Placental epithelial cell (primary cell): Measurements from ENCODE around the gene TTLL7. TPM values are rescaled to one million over a fixed set of nuclear protein-coding genes. Genes with fewer than 3 reads are reported as not detected.

ENCODE experiments used
- total RNA-seq: library from RNA; depleted of rRNA; stranded (reverse); fragments of >200 nt; gene quantifications from 2 replicates; pipeline ENCODE4 v1.2.3, GENCODE V29; 2012

TTLL7 gene, protein sequence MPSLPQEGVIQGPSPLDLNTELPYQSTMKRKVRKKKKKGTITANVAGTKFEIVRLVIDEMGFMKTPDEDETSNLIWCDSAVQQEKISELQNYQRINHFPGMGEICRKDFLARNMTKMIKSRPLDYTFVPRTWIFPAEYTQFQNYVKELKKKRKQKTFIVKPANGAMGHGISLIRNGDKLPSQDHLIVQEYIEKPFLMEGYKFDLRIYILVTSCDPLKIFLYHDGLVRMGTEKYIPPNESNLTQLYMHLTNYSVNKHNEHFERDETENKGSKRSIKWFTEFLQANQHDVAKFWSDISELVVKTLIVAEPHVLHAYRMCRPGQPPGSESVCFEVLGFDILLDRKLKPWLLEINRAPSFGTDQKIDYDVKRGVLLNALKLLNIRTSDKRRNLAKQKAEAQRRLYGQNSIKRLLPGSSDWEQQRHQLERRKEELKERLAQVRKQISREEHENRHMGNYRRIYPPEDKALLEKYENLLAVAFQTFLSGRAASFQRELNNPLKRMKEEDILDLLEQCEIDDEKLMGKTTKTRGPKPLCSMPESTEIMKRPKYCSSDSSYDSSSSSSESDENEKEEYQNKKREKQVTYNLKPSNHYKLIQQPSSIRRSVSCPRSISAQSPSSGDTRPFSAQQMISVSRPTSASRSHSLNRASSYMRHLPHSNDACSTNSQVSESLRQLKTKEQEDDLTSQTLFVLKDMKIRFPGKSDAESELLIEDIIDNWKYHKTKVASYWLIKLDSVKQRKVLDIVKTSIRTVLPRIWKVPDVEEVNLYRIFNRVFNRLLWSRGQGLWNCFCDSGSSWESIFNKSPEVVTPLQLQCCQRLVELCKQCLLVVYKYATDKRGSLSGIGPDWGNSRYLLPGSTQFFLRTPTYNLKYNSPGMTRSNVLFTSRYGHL
- total RNA-seq = 10.7 and 13.7 TPM in 2 replicates

DNA sequence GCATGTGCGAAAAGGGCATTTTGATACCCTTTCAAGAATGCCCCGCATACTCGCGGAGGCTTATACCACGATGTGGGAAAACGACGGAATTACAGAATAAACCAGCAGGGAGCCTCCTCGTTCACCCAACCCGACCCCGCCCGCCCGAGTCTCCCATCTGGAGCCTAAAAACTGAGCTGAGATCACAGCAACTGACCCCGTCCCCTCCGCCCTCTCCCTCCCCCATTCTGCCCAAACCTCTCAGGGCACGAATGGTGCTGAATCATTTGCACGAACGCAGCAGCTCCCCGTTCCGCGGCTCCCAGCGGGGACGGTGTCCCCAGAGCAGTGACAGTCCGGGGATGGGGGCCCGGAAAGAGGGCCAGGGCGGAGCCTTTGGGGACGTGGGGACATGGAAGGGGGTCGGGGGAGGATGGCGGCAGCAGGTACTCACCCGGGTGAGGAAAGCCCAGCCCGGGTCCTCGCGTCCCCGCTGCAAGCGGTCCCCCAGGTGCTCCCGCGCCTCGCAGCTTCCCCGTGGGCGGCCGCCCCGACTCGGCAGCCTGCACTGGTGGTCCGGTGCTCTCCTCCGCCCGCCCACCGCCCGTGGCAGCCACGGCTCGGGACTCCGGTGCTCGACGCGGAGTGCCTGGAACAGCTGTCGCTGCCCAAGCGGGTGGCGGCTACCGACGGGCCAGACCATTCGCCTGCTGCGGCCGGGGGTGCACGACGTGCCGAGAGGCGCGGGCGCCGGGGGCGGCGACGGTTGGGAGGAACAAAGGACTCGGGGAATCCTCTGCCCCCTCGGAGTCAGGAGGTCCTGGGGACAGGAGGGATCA is at the start of gene TTLL7:
Gene TTLL7 (minus strand): TSS at position 635 of the 818 bp plus-strand sequence. CDS start 46,921 bp downstream, outside the sequence.

Other genes with a start within 250 kb of the TTLL7 start
- 21.2 and 32.8 TPM in 2 replicates for gene PRKACB, start 145.1 kb upstream of the TTLL7 start, total RNA-seq